Uterus (tissue), 4 donors: ENCODE data around the gene CCDC47. TPM values are rescaled to one million over a fixed set of nuclear protein-coding genes. Genes with fewer than 3 reads are reported as not detected.

ENCODE experiments used
- DNase-seq, 2 donors: peaks; one replicate each; pipeline ENCODE4 v3.0.0-alpha.2; 2019 to 2020
- H3K27ac ChIP-seq, 2 donors: fragments of 200-600 bp; sonication (generic); 1 replicate in 1 of 2; 2 replicates in 1 of 2; pipeline ENCODE4 v1.5.1; 2016 to 2018
- H3K27me3 ChIP-seq, 2 donors: fragments of 200-600 bp; sonication (generic); one replicate each; pipeline ENCODE4 v1.5.1; 2018 to 2019; ENCODE audit warnings: control low read depth in 1 of 2
- H3K36me3 ChIP-seq, 2 donors: fragments of 200-600 bp; sonication (generic); one replicate each; pipeline ENCODE4 v1.5.1; 2019; ENCODE audit warnings: control low read depth in 1 of 2
- H3K4me1 ChIP-seq, 2 donors: fragments of 200-600 bp; sonication (generic); one replicate each; pipeline ENCODE4 v1.5.1; 2018 to 2019; ENCODE audit warnings: control low read depth in 1 of 2
- H3K4me3 ChIP-seq, 2 donors: fragments of 200-600 bp; sonication (generic); 1 replicate in 1 of 2; 2 replicates in 1 of 2; pipeline ENCODE4 v1.5.1; 2018 to 2019; ENCODE audit warnings: mild to moderate bottlenecking in 1 of 2
- H3K9me3 ChIP-seq, 2 donors: fragments of 200-600 bp; sonication (generic); one replicate each; pipeline ENCODE4 v1.5.1; 2019; ENCODE audit warnings: control low read depth in 1 of 2
- CTCF ChIP-seq, 4 experiments: fragments of 200-600 bp in 2 of 4; fragments of 450-650 bp in 2 of 4; sonication (generic) in 2 of 4; IDR thresholded peaks; one replicate each; pipeline ENCODE4 v1.5.1; 2016 to 2019; ENCODE audit warnings: antibody characterized with exemption in 4 of 4, mild to moderate bottlenecking in 2 of 4, moderate library complexity in 1 of 4
- POLR2A ChIP-seq, 2 donors: fragments of 450-650 bp; IDR thresholded peaks; one replicate each; pipeline ENCODE4 v1.6.1; 2016; ENCODE audit warnings: antibody characterized with exemption in 2 of 2, mild to moderate bottlenecking in 1 of 2, moderate library complexity in 1 of 2
- intact Hi-C: fragments of 100-400 bp; cut with DNase I; formaldehyde crosslinking; loops from one replicate; pipeline ENCODE4 v1.15.1; 2023; ENCODE audit warnings: low total_unique reads
- total RNA-seq, 4 donors: library from RNA; depleted of rRNA in 3 of 4; stranded (reverse); fragments of >200 nt in 3 of 4; gene quantifications; one replicate each; pipeline versions ENCODE4 v1.1.0 to v1.2.4, GENCODE V29; 2014 to 2023
- donor health status: DM: yes; HTN: yes; CAD: no.

The CCDC47 gene
- total RNA-seq, 4 donors from 2014 or later = 15.1 to 91.5 (median 49.3) TPM

- no peak for TF ChIP-seq POLR2A (IDR thresholded peaks at IDR 0.05)
- no peak for TF ChIP-seq CTCF (IDR thresholded peaks at IDR 0.05)
- Histone ChIP-seq H3K27me3 (no peaks in the 10 kb centered on the region), H3K9me3 (no peaks in the 10 kb centered on the region), H3K36me3 (no peaks in the 10 kb centered on the region), H3K27ac (no peak overlapping the region), H3K4me3 (no peak overlapping the region), H3K4me1 (no peaks in the 10 kb centered on the region)
- no peak for DNase-seq
- intact Hi-C loops = no loop called here
Observed at GRCh38 chr17:63752707-63753106, 20.7 kb downstream of the CCDC47 start.

GRCh38 chr17:63751806-63752205 is 21.6 kb downstream of the CCDC47 start:
- no peak for TF ChIP-seq CTCF (IDR thresholded peaks at IDR 0.05)
- no peak for TF ChIP-seq POLR2A (IDR thresholded peaks at IDR 0.05)
- DNase-seq = no peak
- intact Hi-C loops = no loop called here
- no peak overlapping the region for H3K27ac ChIP-seq
- H3K9me3 ChIP-seq = no peaks in the 10 kb centered on the region
- H3K27me3 ChIP-seq = no peaks in the 10 kb centered on the region
- no peaks in the 10 kb centered on the region for H3K36me3 ChIP-seq
- no peak overlapping the region for H3K4me3 ChIP-seq
- H3K4me1 ChIP-seq = no peaks in the 10 kb centered on the region

- H3K4me1 ChIP-seq = peaks cover 0 to 7% of the 10 kb centered on the region in 2 donors
- peak within 1 kb of the TSS; percentile 83 to 90 for H3K4me3 ChIP-seq
- DNase-seq = peak; percentile 98
- no peaks in the 10 kb centered on the region for H3K27me3 ChIP-seq
- no peaks in the 10 kb centered on the region for H3K9me3 ChIP-seq
- intact Hi-C loops = no loop called here
- peak within 1 kb of the TSS; percentile 86 to 94 for H3K27ac ChIP-seq
- TF ChIP-seq POLR2A (IDR thresholded peaks at IDR 0.05) (peak; percentile 80 to 83), CTCF (IDR thresholded peaks at IDR 0.05) (peak in 1 of 4 experiments; percentile 6)
- H3K36me3 ChIP-seq = no peaks in the 10 kb centered on the region
Observed at GRCh38 chr17:63741408-63742173, 31.8 kb downstream of the CCDC47 start, which contains the start of gene STRADA. Gene STRADA, minus strand, starts transcription at chr17:63741799. Its CDS starts 13,430 bp downstream, at chr17:63728369.

- no peak for DNase-seq
- H3K9me3 ChIP-seq = no peaks in the 10 kb centered on the region
- peaks cover 0 to 7% of the 10 kb centered on the region in 2 donors for H3K4me1 ChIP-seq
- intact Hi-C loops = no loop called here
- peak overlapping the region; percentile 86 to 94 for H3K27ac ChIP-seq
- peak overlapping the region; percentile 83 to 90 for H3K4me3 ChIP-seq
- H3K27me3 ChIP-seq = no peaks in the 10 kb centered on the region
- TF ChIP-seq CTCF (IDR thresholded peaks at IDR 0.05) (no peak), POLR2A (IDR thresholded peaks at IDR 0.05) (no peak)
- H3K36me3 ChIP-seq = no peaks in the 10 kb centered on the region
Observed at GRCh38 chr17:63741143-63741407, 32.3 kb downstream of the CCDC47 start.

- H3K4me3 ChIP-seq = peak overlapping the region; percentile 83 to 90
- H3K27ac ChIP-seq = peak overlapping the region; percentile 86 to 94
- peaks cover 0 to 7% of the 10 kb centered on the region in 2 donors for H3K4me1 ChIP-seq
- intact Hi-C loops = no loop called here
- H3K36me3 ChIP-seq = no peaks in the 10 kb centered on the region
- no peaks in the 10 kb centered on the region for H3K27me3 ChIP-seq
- TF ChIP-seq CTCF (IDR thresholded peaks at IDR 0.05) = no peak
- no peak for TF ChIP-seq POLR2A (IDR thresholded peaks at IDR 0.05)
- no peaks in the 10 kb centered on the region for H3K9me3 ChIP-seq
- DNase-seq = no peak
Observed at GRCh38 chr17:63740464-63741142, 32.8 kb downstream of the CCDC47 start.
